ENCODE results near the gene TNIK. TPM values are rescaled to one million over a fixed set of nuclear protein-coding genes. Genes with fewer than 3 reads are reported as not detected.

Gene TNIK
- polyA plus RNA-seq, 1 donor from 2014 or later: 19.3 TPM

- no peaks in the 10 kb centered on the region for H3K27me3 ChIP-seq (ENCODE audit: insufficient read depth, low read depth, low read length)
- H4K20me1 ChIP-seq (ENCODE audit: insufficient read depth): no peaks in the 10 kb centered on the region
- H3K9me2 ChIP-seq (ENCODE audit: insufficient read depth, low read length): no peaks in the 10 kb centered on the region
- no peak overlapping the region for H3K4me3 ChIP-seq (ENCODE audit: low read length)
- H3K4me2 ChIP-seq (ENCODE audit: low read length): no peak overlapping the region
- no peaks in the 10 kb centered on the region for H3K36me3 ChIP-seq (ENCODE audit: insufficient read depth, low read length)
- H3K9ac ChIP-seq (ENCODE audit: low read length): no peak overlapping the region
- TF ChIP-seq REST (IDR thresholded peaks at IDR 0.05; ENCODE audit: borderline replicate concordance) (no peak), EP300 (conservative IDR thresholded peaks at IDR 0.05; ENCODE audit: poor library complexity, severe bottlenecking) (no peak), TAF1 (IDR thresholded peaks at IDR 0.05; ENCODE audit: low read depth) (no peak), CTCF (IDR thresholded peaks at IDR 0.05; ENCODE audit: poor library complexity, severe bottlenecking) (no peak), MXI1 (conservative IDR thresholded peaks at IDR 0.05; ENCODE audit: poor library complexity, severe bottlenecking) (no peak), EZH2 (IDR thresholded peaks at IDR 0.05; ENCODE audit: borderline replicate concordance, insufficient read depth, low read length, poor library complexity, severe bottlenecking) (no peak), SMC3 (conservative IDR thresholded peaks at IDR 0.05; ENCODE audit: poor library complexity) (no peak), RAD21 (conservative IDR thresholded peaks at IDR 0.05) (no peak), POLR2AphosphoS5 (IDR thresholded peaks at IDR 0.05) (no peak)
- no peak overlapping the region for H3K27ac ChIP-seq (ENCODE audit: low read length)
- H3K79me2 ChIP-seq (replicated peaks; ENCODE audit: insufficient read depth, low read length): no peaks in the 10 kb centered on the region
- no peak overlapping the region for H2AFZ ChIP-seq (ENCODE audit: low read depth, low read length)
- H3K9me3 ChIP-seq (ENCODE audit: low read length): no peaks in the 10 kb centered on the region
- H3F3A ChIP-seq (ENCODE audit: insufficient read depth, low read length, poor library complexity, severe bottlenecking): no peaks in the 10 kb centered on the region
These were observed 228.8 kb downstream of the TNIK start for GRCh38 chr3:171231361-171231760.

GRCh38 chr3:171230865-171231264 lies 229.3 kb downstream of the TNIK start:
- Histone ChIP-seq H3F3A (ENCODE audit: insufficient read depth, low read length, poor library complexity, severe bottlenecking) (no peaks in the 10 kb centered on the region), H3K79me2 (replicated peaks; ENCODE audit: insufficient read depth, low read length) (no peaks in the 10 kb centered on the region), H2AFZ (ENCODE audit: low read depth, low read length) (no peak overlapping the region), H3K9me2 (ENCODE audit: insufficient read depth, low read length) (no peaks in the 10 kb centered on the region), H3K9me3 (ENCODE audit: low read length) (no peaks in the 10 kb centered on the region), H3K4me2 (ENCODE audit: low read length) (no peak overlapping the region), H4K20me1 (ENCODE audit: insufficient read depth) (no peaks in the 10 kb centered on the region), H3K36me3 (ENCODE audit: insufficient read depth, low read length) (no peaks in the 10 kb centered on the region), H3K9ac (ENCODE audit: low read length) (no peak overlapping the region), H3K4me3 (ENCODE audit: low read length) (no peak overlapping the region), H3K27me3 (ENCODE audit: insufficient read depth, low read depth, low read length) (no peaks in the 10 kb centered on the region), H3K27ac (ENCODE audit: low read length) (no peak overlapping the region)
- TF ChIP-seq REST (IDR thresholded peaks at IDR 0.05; ENCODE audit: borderline replicate concordance): no peak
- no peak for TF ChIP-seq EZH2 (IDR thresholded peaks at IDR 0.05; ENCODE audit: borderline replicate concordance, insufficient read depth, low read length, poor library complexity, severe bottlenecking)
- TF ChIP-seq RAD21 (conservative IDR thresholded peaks at IDR 0.05): no peak
- no peak for TF ChIP-seq POLR2AphosphoS5 (IDR thresholded peaks at IDR 0.05)
- no peak for TF ChIP-seq TAF1 (IDR thresholded peaks at IDR 0.05; ENCODE audit: low read depth)
- TF ChIP-seq MXI1 (conservative IDR thresholded peaks at IDR 0.05; ENCODE audit: poor library complexity, severe bottlenecking): no peak
